Heart left ventricle (tissue), 16 donors: Measurements from ENCODE around the gene HSBP1L1. TPM values are rescaled to one million over a fixed set of nuclear protein-coding genes. Genes with fewer than 3 reads are reported as not detected.

ENCODE experiments used
- ATAC-seq, 4 donors: fragments of 200-7000 bp; cut with Tn5 transposase; one replicate each; pipeline ENCODE4 v1.9.1; 2020 to 2022; ENCODE audit warnings: moderate library complexity in 4 of 4, mild to moderate bottlenecking in 3 of 4, moderate number of reproducible peaks in 1 of 4
- DNase-seq, 5 donors: peaks; one replicate each; pipeline ENCODE4 v3.0.0-alpha.2; 2020
- H3K27ac ChIP-seq, 12 donors: fragments of 200-600 bp; sonication (generic) in 4 of 12; one replicate each; pipeline versions ENCODE4 v1.5.0 to v1.8.0; 2016 to 2022; ENCODE audit warnings: mild to moderate bottlenecking in 2 of 12
- H3K27me3 ChIP-seq, 9 donors: fragments of 200-600 bp; sonication (generic) in 2 of 9; one replicate each; pipeline versions ENCODE4 v1.5.1 to v1.8.0; 2016 to 2022; ENCODE audit warnings: mild to moderate bottlenecking in 3 of 9
- H3K36me3 ChIP-seq, 9 donors: fragments of 200-600 bp; sonication (generic) in 2 of 9; one replicate each; pipeline versions ENCODE4 v1.5.0 to v1.8.0; 2018 to 2022; ENCODE audit warnings: mild to moderate bottlenecking in 2 of 9
- H3K4me1 ChIP-seq, 12 donors: fragments of 200-600 bp; sonication (generic) in 4 of 12; one replicate each; pipeline versions ENCODE4 v1.5.0 to v1.8.0; 2016 to 2022; ENCODE audit warnings: mild to moderate bottlenecking in 3 of 12
- H3K4me3 ChIP-seq, 12 donors: fragments of 200-600 bp; sonication (generic) in 4 of 12; one replicate each; pipeline versions ENCODE4 v1.5.0 to v1.8.0; 2017 to 2022; ENCODE audit warnings: mild to moderate bottlenecking in 9 of 12, moderate library complexity in 4 of 12
- H3K9me3 ChIP-seq, 12 donors: fragments of 200-600 bp; sonication (generic) in 4 of 12; one replicate each; pipeline versions ENCODE4 v1.5.0 to v1.8.0; 2016 to 2022; ENCODE audit warnings: mild to moderate bottlenecking in 1 of 12
- CTCF ChIP-seq, 12 donors: fragments of 200-600 bp; sonication (generic) in 4 of 12; IDR thresholded peaks; one replicate each; pipeline versions ENCODE4 v1.5.0 to v1.8.0; 2018 to 2022; ENCODE audit warnings: antibody characterized with exemption in 12 of 12, mild to moderate bottlenecking in 5 of 12
- POLR2A ChIP-seq, 2 donors: fragments of 450-650 bp; IDR thresholded peaks; one replicate each; pipeline ENCODE4 v1.6.1; 2017; ENCODE audit warnings: antibody characterized with exemption in 2 of 2, mild to moderate bottlenecking in 2 of 2, moderate library complexity in 2 of 2
- WGBS, 4 donors: extraction: QIAGEN DNeasy Blood & Tissue Kit in 2 of 4; methylation state at CpG; one replicate each; pipeline versions ENCODE4 v1.1.5 to v1.1.7; 2013 to 2018; 5-methylcytosine and 5-hydroxymethylcytosine counted together
- intact Hi-C, 10 donors: fragments of 100-400 bp; cut with DNase I; formaldehyde crosslinking; loops; one replicate each; pipeline versions ENCODE4 v1.11.1 to v1.14.2; 2022
- polyA plus RNA-seq, 2 donors: library from polyadenylated mRNA; stranded (reverse); fragments of 200-250 nt; gene quantifications; one replicate each; pipeline ENCODE4 v1.2.3, GENCODE V29; 2013
- total RNA-seq, 9 donors: library from RNA; depleted of rRNA in 2 of 9; stranded (reverse); fragments of >200 nt in 2 of 9; fragmentation: NEBNext Ultra II Directional in 3 of 9; extraction: Animal tissue kit (Norgen Biotek cat#: 25700) in 3 of 9; gene quantifications; one replicate each; pipeline versions ENCODE4 v1.1.0 to v1.2.4, GENCODE V29; 2016 to 2023
- donor health status: ischemic (EF 13 %, LVEDD 7.1; RV severe dilation, severe dysfunction).
- donor health status: healthy with polysubstance abuse.
- donor health status: DM: no; HTN: yes; CAD: no.
- donor health status: DM: no; HTN: no; CAD: no.
- donor health status: ischemic (EF 25% LVEDD 6.9; RV normal size, moderate dysfunction).
- donor health status: ischemic (EF 25% LVEDD 5.7; RV mildly dilated, moderate dysfunction).
- donor health status: healthy.
- donor health status: DM: yes; HTN: yes; CAD: no.
- donor health status: ischemic (EF 35%, LVEDD 5.7; RV mildly dilated, moderate dysfunction).
- donor health status: nonischemic (EF 11% LVEDD 7.7; RV severe dilation, severe dysfunction).
- donor health status: DM: yes; HTN: yes; CAD: no.
- donor health status: PGD.
- donor health status: ischemic (EF 29% LVEDD 5.4; RV normal size, mild dysfunction).
- donor health status: nonischemic (EF 23%, LVEDD 6.1; RV moderate dilation, normal function).

HSBP1L1 gene
- total and polyA plus RNA-seq, 11 donors: 3.6 to 27.5 (median 7.1) TPM

GRCh38 chr18:79926715-79927606 is 37.5 kb upstream of the HSBP1L1 start:
- no peak for ATAC-seq
- H3K4me1 ChIP-seq: peaks cover 0 to 20% (median 7%) of the 10 kb centered on the region in 12 donors
- intact Hi-C loops: no loop called here
- no peaks in the 10 kb centered on the region for H3K27me3 ChIP-seq
- no peak for TF ChIP-seq CTCF (IDR thresholded peaks at IDR 0.05)
- TF ChIP-seq POLR2A (IDR thresholded peaks at IDR 0.05): no peak
- H3K27ac ChIP-seq: no peak overlapping the region
- no peak overlapping the region for H3K4me3 ChIP-seq
- peaks cover 0 to 55% (median 16%) of the 10 kb centered on the region in 9 donors for H3K36me3 ChIP-seq
- peaks cover 0 to 33% (median 19%) of the 10 kb centered on the region in 12 donors for H3K9me3 ChIP-seq
- WGBS, 4 donors: 88 to 93% (median 92%) methylated on average over 19 to 21 of the region's 21 CpGs
- peak in 3 of 5 donors; percentile 11 to 57 (median 16) for DNase-seq

GRCh38 chr18:79927607-79928562 is 36.6 kb upstream of the HSBP1L1 start:
- DNase-seq (peak in 2 of 5 donors; percentile 13), ATAC-seq (peak in 1 of 4 donors; percentile 10)
- Histone ChIP-seq H3K4me1 (peaks cover 0 to 20% (median 7%) of the 10 kb centered on the region in 12 donors), H3K27me3 (no peaks in the 10 kb centered on the region), H3K4me3 (no peak overlapping the region), H3K9me3 (peaks cover 0 to 42% (median 26%) of the 10 kb centered on the region in 12 donors), H3K27ac (no peak overlapping the region), H3K36me3 (peaks cover 0 to 51% (median 14%) of the 10 kb centered on the region in 9 donors)
- TF ChIP-seq POLR2A (IDR thresholded peaks at IDR 0.05): no peak
- no peak for TF ChIP-seq CTCF (IDR thresholded peaks at IDR 0.05)
- intact Hi-C loops: no loop called here
- WGBS, 4 donors: 89 to 95% (median 92%) methylated on average over 18 to 25 of the region's 25 CpGs

DNA sequence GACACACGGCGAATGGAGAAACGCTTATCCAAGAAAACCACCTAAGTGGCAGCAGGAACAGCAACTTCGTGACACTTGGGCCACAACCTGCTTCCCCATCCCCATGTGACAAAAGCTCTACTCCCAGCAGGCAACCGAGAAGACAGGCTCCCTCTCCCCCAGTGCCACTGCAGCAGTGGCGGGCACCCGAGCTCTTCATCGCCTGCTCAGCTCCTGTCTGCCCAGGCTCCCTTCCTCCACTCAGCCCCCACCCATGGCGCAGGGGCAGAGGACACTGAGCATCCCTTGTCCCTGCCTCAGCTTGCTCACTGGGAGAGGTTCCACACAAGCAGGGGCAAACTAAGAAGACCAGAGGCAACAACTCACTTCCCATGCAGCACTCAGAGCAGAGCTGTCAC is 35.9 kb upstream of the HSBP1L1 start:
- TF ChIP-seq CTCF (IDR thresholded peaks at IDR 0.05): no peak
- no peak for TF ChIP-seq POLR2A (IDR thresholded peaks at IDR 0.05)
- peaks cover 0 to 48% (median 33%) of the 10 kb centered on the region in 12 donors for H3K9me3 ChIP-seq
- H3K4me1 ChIP-seq: peaks cover 0 to 20% (median 7%) of the 10 kb centered on the region in 12 donors
- H3K27me3 ChIP-seq: no peaks in the 10 kb centered on the region
- H3K4me3 ChIP-seq: no peak overlapping the region
- H3K36me3 ChIP-seq: peaks cover 0 to 47% (median 12%) of the 10 kb centered on the region in 9 donors
- WGBS, 4 donors: 96 to 99% (median 97%) methylated on average over 9 of the region's 9 CpGs
- no peak for ATAC-seq
- DNase-seq: peak in 1 of 5 donors; percentile 7
- intact Hi-C loops: no loop called here
- no peak overlapping the region for H3K27ac ChIP-seq
